NCI-H1092 (cell line): Measurements from ENCODE around the gene HMCN2.
"Not testable (repeated sequence)": the region's sequence is repeated elsewhere in the genome, so short reads cannot be mapped to it uniquely, and the experiment has no call there.

Source experiments
- DNase-seq: peaks from one replicate; lab custom pipeline; 2025; lab: John Stamatoyannopoulos, UW

The HMCN2 gene

DNA sequence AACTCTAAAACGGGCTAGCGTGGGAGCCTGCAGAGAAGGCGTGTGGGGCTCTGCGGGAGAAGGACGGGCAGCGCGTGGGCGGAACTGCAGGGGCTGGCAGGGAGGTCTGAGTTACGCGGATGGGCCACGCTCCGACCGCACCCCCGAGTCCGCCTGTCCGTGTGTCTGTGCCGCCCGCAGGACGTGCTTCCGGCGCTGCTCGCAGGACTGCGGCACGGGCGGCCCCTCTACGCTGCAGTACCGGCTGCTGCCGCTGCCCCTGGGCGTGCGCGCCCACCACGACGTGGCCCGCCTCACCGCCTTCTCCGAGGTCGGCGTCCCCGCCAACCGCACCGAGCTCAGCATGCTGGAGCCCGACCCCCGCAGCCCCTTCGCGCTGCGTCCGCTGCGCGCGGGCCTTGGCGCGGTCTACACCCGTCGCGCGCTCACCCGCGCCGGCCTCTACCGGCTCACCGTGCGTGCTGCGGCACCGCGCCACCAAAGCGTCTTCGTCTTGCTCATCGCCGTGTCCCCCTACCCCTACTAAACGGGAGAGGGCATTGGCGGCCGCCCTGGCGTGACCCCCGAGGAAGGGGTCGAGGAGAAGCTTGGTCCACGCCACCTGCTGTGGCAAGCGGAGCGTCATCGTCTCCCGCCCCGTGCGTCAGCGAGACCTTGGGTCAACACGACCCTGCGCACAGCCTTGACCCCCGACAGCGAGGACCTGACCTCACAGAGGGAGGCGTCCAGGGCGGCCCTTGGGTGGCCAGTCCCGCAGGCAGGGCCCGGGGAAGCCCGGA, 167.8 kb downstream of the HMCN2 start:
- DNase-seq: peak; percentile 30

DNA sequence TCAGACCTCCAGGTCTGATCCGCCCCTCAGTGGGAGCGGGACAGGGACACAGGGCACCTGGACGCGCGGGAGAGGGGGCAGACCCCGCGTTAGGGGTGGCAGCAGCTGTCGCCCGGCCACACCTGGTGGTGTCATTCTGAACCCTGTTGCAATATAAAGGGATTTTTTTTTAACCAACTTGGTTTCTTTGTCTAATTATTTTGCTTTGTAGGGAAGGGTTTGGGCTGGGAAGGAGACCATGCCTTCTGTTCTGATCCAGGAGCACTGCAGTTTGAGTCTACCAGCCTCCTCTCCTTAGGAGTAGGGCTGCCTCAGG, 168.3 kb downstream of the HMCN2 start:
- no peak for DNase-seq

- DNase-seq: not testable (repeated sequence)
These were observed 169.1 kb downstream of the HMCN2 start for GRCh38 chr9:130434656-130435055.

GRCh38 chr9:130437011-130437789, 171.6 kb downstream of the HMCN2 start:
- DNase-seq: no peak

DNA sequence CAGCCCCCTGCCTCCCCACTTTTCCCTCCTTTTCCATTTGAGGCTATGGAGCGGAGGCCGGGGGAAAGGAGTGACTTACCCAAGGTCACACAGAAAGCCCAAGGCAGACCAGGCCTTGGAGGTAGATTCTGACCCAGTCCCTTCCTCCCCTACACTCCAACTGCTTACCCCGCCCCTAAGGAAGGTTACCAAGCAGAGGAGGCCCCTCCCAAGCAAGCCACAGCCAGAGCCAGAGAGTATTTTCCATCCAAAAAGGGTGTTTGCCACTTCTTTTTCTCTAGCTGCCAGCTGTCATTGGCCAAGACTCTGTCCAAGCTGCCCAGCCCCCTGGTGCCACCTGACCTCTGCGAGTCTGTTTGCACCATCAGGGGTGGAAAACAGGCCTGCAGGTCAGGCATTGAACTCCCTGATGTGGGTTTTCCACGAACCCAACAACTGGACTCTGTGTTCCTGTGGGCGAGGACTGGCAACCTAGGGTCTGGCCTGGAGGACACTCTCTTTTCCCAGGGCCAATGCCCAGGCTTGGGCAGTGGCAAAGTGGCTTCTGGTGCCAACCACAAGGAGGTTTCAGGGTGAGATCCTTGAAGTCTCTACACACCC, 172.9 kb downstream of the HMCN2 start:
- DNase-seq: no peak

DNA sequence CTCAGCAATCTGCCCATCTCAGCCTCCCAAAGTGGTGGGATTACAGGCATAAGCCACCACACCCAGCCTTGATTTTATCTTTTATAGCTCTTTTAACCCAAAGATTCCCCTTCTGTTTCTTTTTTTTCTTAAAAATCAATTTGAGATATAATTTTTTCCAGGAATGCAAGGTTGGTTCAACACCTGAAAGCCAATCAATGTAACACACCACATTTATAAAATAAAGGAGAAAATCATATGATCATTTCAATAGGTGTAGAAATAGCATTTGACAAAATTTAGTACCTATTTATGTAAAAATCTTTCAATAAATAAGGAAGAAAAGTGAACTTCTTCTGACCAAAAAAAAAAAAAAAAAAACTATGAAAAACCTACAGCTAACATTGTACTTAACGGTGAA, 175.5 kb downstream of the HMCN2 start:
- no peak for DNase-seq

- no peak for DNase-seq
These were observed 177.3 kb downstream of the HMCN2 start for GRCh38 chr9:130442746-130443455.

DNA sequence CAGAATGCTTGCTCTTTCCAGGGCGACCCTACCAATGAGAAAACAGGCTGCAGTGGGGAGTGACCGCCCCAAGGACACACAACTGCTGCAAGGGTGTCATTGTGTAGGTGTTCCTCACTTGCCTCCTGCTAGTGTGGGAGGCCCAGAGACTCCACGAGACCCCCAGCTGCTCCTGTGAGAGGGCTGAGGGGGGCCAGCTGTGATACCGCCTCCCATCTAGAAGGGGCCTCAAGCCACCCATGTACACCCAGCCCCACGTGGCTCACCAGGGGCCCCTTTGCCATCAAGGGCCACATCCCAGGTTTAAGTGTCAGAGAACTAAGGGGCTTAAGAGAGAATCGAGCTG, 177.9 kb downstream of the HMCN2 start:
- DNase-seq: no peak

DNA sequence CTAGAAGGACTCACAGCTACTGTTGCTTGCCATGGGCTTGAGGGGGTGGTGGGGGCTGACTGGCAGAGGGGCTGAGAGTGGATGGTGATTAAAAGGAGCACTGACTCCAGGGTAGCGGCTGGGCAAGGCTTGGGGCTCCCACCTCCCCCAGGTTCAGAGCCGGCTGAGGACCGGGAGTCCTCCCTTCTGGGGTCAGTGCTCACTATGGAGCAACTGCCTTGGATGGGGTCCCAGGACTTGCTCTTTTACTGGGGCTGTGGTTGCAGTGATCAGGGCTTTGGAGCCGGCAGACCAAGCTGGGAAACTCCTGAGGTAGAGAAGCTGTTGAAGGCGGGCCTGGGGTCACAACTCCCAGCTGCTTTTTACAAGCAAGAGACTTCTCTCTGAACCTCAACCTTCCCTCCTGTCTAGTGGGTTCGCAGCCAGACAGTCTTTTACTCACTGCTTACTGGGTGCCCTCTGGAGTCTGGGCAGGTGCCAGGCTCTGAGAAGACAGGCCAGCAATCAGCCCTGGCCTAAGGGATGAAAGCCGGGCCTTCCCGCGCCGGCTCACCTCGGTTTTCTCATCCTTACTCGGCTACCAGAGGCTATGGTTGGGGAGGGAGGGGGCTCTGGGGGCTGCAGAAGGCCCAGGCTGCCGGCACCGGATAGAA, 178.4 kb downstream of the HMCN2 start:
- no peak for DNase-seq

DNA sequence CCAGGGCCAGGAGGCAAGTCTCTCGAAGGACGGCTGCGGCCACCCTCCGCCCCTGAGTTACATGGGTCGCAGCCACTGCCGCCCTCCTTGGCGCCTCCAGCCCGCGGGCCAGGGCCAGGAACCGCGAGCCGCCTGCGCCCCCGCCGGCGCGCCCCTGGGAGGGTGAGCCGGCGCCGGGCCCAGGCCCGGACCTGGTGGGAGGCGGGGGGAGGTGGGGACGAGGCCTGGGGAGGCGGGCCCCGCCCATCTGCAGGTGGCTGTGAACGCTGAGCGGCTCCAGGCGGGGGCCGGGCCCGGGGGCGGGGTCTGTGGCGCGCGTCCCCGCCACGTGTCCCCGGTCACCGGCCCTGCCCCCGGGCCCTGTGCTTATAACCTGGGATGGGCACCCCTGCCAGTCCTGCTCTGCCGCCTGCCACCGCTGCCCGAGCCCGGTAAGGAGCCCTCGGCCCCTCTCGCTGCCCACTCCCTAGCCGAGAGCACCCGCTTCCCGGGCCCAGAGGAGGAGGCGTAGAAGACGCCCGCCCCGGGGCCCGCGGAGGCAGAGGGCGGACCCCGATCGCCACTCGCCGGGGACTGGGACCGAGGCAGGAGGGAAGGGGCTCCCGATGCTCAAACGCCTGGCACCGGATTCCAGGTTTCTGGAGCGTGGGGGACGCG, 179.1 kb downstream of the HMCN2 start, which contains the start of gene ASS1:
Gene ASS1 (plus strand): TSS at position 397 of the 657 bp plus-strand sequence. CDS start 7,268 bp downstream, outside the sequence.
- DNase-seq: no peak

DNA sequence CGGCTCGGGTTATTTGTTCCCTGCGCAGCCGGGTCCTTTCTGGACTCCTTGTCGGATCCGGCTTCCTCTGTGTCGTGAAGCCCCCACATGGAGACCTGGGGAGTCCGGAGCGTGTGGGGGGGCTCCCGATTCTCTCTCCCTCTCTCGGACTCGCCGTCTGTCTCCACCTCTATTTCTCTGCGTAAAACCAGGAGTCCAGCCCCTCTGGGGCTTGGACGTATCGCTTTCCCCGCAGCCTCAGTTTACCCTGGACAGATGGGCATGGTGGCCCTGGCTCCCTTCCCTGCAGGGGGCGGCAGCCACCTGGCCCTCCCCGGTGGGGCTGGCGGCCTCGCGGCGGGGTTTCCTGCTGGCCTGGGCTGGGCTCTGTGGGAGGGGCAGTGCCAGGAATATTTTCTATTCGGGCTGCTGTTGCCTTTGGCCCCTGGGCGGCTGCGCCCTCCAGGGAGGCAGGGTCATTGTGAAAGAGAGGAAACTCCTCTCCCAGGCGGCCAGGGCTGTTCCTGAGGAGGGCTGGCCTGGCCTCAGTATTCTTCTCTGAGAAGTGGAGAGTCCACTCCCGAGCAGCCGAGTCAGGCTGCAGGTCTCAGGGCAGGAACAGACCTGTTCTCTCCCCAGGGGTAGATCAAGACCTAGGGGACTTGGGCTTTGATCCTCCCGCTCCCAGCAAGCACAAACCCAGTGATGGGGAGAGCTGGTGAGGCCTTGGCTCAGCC, 179.9 kb downstream of the HMCN2 start:
- DNase-seq: no peak

DNA sequence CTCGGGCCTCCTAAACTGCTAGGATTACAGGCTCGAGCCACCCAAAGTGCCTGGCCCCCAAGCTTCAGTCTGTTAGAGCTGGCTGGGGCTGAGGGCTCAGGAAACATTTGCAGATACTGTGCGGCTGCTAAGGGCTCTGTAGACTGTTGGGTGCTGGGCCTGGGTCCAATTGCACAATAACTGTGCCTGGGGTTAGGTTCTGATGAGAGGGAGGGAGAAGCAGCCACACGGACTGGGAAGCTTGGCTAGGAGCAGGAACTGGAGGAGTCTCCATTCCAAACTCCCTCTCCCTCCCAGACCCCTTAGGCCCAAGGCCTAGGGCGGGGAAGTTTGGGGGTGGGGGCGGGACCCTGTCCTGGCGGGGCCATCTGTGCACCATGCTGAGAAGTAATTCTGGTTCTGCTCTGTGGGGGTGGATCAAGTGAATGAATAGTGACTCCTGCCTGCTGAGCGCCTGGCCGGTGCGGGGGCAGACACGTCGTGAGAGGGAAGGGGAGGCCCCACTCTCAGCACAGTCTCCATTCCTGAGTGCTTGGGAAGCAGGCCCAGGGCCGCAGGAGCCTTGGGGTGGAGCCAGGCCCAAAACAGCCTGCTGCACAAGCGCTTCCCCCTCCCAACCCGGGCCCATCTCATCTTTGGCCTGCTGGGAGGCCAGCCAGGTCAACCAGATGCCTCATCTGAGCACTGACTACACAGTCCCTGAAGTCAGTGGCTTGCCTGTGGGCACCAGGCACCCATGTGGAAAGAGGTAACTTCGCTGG, 180.7 kb downstream of the HMCN2 start:
- no peak for DNase-seq

- DNase-seq: no peak
These were observed 181.7 kb downstream of the HMCN2 start for GRCh38 chr9:130447193-130447816.

GRCh38 chr9:130448035-130448624, 182.6 kb downstream of the HMCN2 start:
- no peak for DNase-seq

DNA sequence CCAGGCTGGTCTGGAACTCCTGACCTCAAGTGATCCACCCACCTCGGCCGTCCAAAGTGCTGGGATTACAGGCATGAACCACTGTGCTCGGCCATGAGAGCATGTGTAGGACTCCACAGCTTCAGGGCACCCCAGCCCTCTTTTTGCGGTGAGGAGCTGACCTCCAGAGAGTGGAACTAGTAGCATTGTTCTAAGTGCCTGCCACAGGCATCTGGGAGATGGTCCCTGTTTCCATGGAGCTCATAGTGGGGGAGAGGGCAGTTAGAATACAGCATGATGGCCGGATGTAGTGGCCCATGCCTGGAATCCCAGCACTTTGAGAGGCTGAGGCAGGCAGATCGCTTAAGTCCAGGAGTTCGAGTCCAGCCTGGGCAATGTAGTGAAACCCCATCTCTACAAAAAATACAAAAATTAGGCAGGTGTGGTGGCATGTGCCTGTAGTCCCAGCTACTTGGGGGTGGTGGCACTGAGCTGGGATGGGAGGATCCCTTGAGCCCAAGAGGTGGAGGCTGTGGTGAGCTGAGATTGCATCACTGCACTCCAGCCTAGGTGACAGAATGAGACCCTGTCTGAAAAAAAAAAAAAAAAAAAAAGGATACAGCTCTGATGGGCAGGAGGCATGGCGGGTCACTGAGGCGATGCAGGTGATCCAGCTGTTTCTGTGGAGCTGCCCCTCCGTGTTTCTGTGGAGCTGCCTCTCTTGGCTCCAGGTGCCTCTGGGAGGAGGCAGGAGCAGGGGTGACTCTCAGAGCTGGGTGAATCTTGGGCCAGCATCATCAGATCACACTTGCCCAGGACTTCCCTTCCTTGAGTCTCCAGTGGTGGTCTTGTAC, 183.4 kb downstream of the HMCN2 start:
- DNase-seq: no peak

DNA sequence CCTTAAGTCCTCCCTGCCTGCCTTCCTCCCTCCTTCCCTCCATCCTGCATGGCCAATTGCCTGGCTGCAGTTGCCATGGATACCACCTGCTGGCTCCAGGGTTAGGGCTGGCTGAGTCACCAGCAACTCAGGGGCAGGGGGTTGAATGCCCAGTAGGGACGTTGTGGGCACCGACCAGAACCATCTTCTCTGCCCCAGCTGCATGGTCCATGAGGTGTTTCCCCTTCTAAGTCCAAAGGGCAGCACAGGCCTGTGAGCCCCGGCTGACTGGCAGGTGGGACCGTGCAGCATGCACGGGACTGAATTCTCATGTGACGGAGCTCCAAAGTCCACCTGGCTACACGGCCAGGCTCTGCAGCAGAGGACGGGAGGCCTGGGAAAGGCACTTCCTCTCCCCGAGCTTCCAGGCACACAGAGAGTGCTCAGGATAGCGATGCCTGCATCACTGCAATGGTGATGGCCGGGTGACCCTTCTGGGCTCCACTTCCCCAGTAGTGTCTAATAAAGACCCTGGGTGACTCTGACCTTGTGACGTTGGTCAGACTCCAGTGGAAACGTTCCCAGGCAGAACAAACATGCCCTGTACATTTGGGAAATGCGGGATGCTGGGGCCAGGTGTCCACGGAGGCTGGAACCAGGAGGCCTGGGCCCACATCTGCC, 184.9 kb downstream of the HMCN2 start:
- DNase-seq: no peak

DNA sequence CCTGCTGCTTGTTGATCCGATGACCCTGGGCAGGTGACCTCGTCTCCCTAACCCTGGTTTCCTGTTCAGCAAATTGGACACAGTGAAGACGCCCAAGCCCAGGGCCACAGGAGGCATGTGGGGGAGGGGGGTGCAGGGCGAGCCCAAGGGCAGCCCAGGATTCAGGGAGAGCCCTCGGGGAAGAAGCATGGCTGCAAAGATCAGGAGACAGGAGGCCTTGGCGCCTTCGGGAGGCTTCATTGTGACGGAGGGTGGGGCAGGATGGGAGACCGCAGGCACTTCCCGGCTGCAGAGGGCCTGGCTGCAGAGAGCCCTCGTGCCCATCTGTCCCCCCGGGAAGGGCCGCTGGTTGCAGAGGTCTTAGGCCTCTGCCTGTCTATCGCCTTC, 185.4 kb downstream of the HMCN2 start:
- no peak for DNase-seq
